ENCODE data around the gene PRKRIP1.
A peak's percentile ranks its signal among the peaks of the same experiment; 100 is the strongest.

Gene PRKRIP1

DNA sequence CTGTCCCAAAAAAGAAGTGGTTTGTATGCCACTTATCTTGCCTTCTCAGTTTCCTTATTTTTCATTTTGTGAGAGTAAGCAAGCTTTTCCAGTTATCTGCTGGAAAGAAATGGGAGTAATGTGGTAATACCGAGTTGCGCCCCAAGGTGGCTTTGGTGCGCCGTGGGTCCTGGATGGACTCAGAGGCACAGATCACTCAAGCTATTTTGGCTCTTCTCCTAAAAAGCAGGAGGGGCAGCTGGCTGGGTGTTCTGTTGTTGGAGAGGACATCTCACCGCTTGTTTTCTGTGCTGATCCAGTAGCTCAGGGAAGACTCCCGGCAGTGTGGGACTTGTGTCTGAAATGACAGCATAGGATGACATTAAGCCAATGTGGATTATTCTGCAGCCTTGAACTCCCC lies 16.4 kb downstream of the PRKRIP1 start:
- no peak for TF ChIP-seq POLR2A (IDR thresholded peaks at IDR 0.05; ENCODE audit: extremely low read depth, insufficient read length)
- TF ChIP-seq MYC (IDR thresholded peaks at IDR 0.05; ENCODE audit: low read depth, low read length) = no peak
- peak; percentile 27 for TF ChIP-seq CTCF (IDR thresholded peaks at IDR 0.05; ENCODE audit: low read depth, low read length)
- no peak overlapping the region for H3K4me3 ChIP-seq (ENCODE audit: low read depth, low read length)
- peak; percentile 51 for DNase-seq (ENCODE audit: low read depth)

GRCh38 chr7:102413091-102413490 lies 16.9 kb downstream of the PRKRIP1 start:
- no peak for DNase-seq (ENCODE audit: low read depth)
- H3K4me3 ChIP-seq (ENCODE audit: low read depth, low read length) = no peak overlapping the region
- TF ChIP-seq MYC (IDR thresholded peaks at IDR 0.05; ENCODE audit: low read depth, low read length) (no peak), POLR2A (IDR thresholded peaks at IDR 0.05; ENCODE audit: extremely low read depth, insufficient read length) (no peak), CTCF (IDR thresholded peaks at IDR 0.05; ENCODE audit: low read depth, low read length) (no peak)
- TF ChIP-seq, protein P1, sequence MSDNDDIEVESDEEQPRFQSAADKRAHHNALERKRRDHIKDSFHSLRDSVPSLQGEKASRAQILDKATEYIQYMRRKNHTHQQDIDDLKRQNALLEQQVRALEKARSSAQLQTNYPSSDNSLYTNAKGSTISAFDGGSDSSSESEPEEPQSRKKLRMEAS (IDR thresholded peaks at IDR 0.05; ENCODE audit: low read depth, low read length) = no peak

GRCh38 chr7:102413611-102414010 lies 17.4 kb downstream of the PRKRIP1 start:
- TF ChIP-seq, protein P1 (IDR thresholded peaks at IDR 0.05; ENCODE audit: low read depth, low read length) = no peak
- TF ChIP-seq MYC (IDR thresholded peaks at IDR 0.05; ENCODE audit: low read depth, low read length) = no peak
- TF ChIP-seq POLR2A (IDR thresholded peaks at IDR 0.05; ENCODE audit: extremely low read depth, insufficient read length) = no peak
- TF ChIP-seq CTCF (IDR thresholded peaks at IDR 0.05; ENCODE audit: low read depth, low read length) = no peak

DNA sequence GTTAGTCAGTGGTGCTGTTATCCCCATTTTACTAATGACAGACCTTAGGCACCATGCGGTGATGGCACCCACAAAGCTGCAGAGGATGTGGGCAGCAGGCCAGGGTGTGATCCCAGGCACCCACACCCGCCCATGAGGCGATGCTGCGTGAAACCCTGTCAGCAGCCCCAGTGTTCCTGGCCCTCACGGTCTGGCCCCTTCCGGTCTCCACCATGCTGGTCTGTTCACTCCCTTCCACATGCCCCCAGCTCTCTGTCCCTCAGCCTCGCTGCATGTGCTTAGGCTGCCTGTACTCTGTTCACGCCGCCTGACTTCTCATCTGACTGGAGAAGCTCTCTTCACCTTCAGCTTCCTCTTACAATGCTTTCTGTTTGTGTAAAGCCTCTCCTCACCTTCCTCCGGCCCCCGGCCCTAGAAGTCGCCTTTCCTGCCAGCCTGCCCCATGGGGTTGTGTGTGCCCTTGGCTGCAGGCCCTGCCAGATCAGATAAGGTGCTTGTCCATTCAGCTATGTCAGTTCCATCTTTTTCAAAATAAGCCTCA lies 19.6 kb downstream of the PRKRIP1 start:
- TF ChIP-seq MYC (IDR thresholded peaks at IDR 0.05; ENCODE audit: low read depth, low read length) (no peak), POLR2A (IDR thresholded peaks at IDR 0.05; ENCODE audit: extremely low read depth, insufficient read length) (no peak)
- TF ChIP-seq, protein P1 (IDR thresholded peaks at IDR 0.05; ENCODE audit: low read depth, low read length) = peak; percentile 9; the same call in 1 of the 2 replicates
- no peak for DNase-seq (ENCODE audit: low read depth)
- H3K4me3 ChIP-seq (ENCODE audit: low read depth, low read length) = no peak overlapping the region

More at GRCh38 chr7:102413611-102414010, 17.4 kb downstream of the PRKRIP1 start:
- DNase-seq (ENCODE audit: low read depth) = no peak
- no peak overlapping the region for H3K4me3 ChIP-seq (ENCODE audit: low read depth, low read length)

DNA sequence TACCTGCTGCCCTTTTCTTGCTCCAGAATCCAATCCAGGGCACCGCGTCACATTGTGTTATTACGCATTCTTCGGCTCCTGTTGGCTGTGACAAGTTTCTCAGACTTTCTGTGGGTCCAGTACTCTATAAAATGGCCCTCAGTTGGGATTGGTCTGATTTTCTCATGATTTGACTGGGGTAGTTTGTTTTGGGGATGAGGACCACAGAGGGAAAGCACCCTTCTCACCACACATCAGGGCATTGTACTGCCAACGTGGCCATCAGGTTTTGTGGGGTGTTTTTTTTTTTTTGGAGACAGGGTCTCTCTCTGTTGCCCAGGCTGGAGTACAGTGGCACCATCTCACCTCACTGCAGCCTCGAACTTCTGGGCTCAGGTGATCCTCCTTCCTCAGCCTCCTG lies 20.2 kb downstream of the PRKRIP1 start:
- no peak overlapping the region for H3K4me3 ChIP-seq (ENCODE audit: low read depth, low read length)
- no peak for DNase-seq (ENCODE audit: low read depth)
- TF ChIP-seq CTCF (IDR thresholded peaks at IDR 0.05; ENCODE audit: low read depth, low read length) (no peak), MYC (IDR thresholded peaks at IDR 0.05; ENCODE audit: low read depth, low read length) (no peak), POLR2A (IDR thresholded peaks at IDR 0.05; ENCODE audit: extremely low read depth, insufficient read length) (no peak)
- TF ChIP-seq, protein P1 (IDR thresholded peaks at IDR 0.05; ENCODE audit: low read depth, low read length) = no peak

GRCh38 chr7:102417105-102417504 lies 20.9 kb downstream of the PRKRIP1 start:
- no peak for DNase-seq (ENCODE audit: low read depth)
- TF ChIP-seq CTCF (IDR thresholded peaks at IDR 0.05; ENCODE audit: low read depth, low read length) (no peak), POLR2A (IDR thresholded peaks at IDR 0.05; ENCODE audit: extremely low read depth, insufficient read length) (no peak), MYC (IDR thresholded peaks at IDR 0.05; ENCODE audit: low read depth, low read length) (no peak)
- H3K4me3 ChIP-seq (ENCODE audit: low read depth, low read length) = no peak overlapping the region

Data from NB4 (cell line).